B cell (primary cell): Measurements from ENCODE around the gene SRPK1. TPM values are rescaled to one million over a fixed set of nuclear protein-coding genes. Genes with fewer than 3 reads are reported as not detected.

ENCODE experiments used
- ATAC-seq: fragments of 200-7000 bp; cut with Tn5 transposase; one replicate; pipeline ENCODE4 v1.10.0; 2021; ENCODE audit warnings: low read depth, mild to moderate bottlenecking, moderate number of reproducible peaks, moderate library complexity
- CTCF ChIA-PET: fragments of 350-600 bp; sonication (Branson Sonifier 250); formaldehyde crosslinking; loops from one replicate; lab custom pipeline; 2021; ENCODE audit warnings: antibody characterized with exemption, inconsistent platforms; lab: Charles Lee
- POLR2A ChIA-PET: fragments of 350-600 bp; sonication (Branson Sonifier 250); formaldehyde crosslinking; loops from one replicate; lab custom pipeline; 2021; ENCODE audit warnings: antibody characterized with exemption; lab: Charles Lee
- DNase-seq: peaks from one replicate; pipeline ENCODE4 v3.0.0; 2013
- H2AFZ ChIP-seq: 2 replicates; pipeline ENCODE4 v1.6.1; 2012; ENCODE audit warnings: mild to moderate bottlenecking, low read depth, low read length; ENCODE audit not compliant: insufficient read depth, poor library complexity, severe bottlenecking
- H3K27ac ChIP-seq, 2 donors: 1 replicate in 1 of 2; 2 replicates in 1 of 2; pipeline ENCODE4 v1.5.1; 2012 to 2013; ENCODE audit warnings: low read length in 2 of 2, mild to moderate bottlenecking in 2 of 2, moderate library complexity in 1 of 2
- H3K27me3 ChIP-seq, 4 experiments: fragments of 200-600 bp in 1 of 4; sonication (generic) in 1 of 4; replicated peaks in 1 of 4; 1 replicate in 2 of 4; 2 replicates in 2 of 4; pipeline versions ENCODE4 v1.6.1 to v1.7.0; 2013 to 2016; ENCODE audit warnings: low read length in 3 of 4, mild to moderate bottlenecking in 2 of 4, mixed read lengths in 1 of 4, moderate library complexity in 1 of 4; ENCODE audit not compliant: insufficient read depth in 4 of 4, control insufficient read depth in 3 of 4; ENCODE audit errors: control extremely low read depth in 1 of 4
- H3K36me3 ChIP-seq, 2 experiments: replicated peaks in 1 of 2; 1 replicate in 1 of 2; 2 replicates in 1 of 2; pipeline versions ENCODE4 v1.6.1 to v1.7.1; 2013; ENCODE audit warnings: low read length in 1 of 2; ENCODE audit not compliant: insufficient read depth in 2 of 2, control insufficient read depth in 1 of 2; ENCODE audit errors: control extremely low read depth in 1 of 2, extremely low read depth in 1 of 2
- H3K4me1 ChIP-seq, 2 donors: fragments of 200-600 bp in 1 of 2; sonication (generic) in 1 of 2; 1 replicate in 1 of 2; 2 replicates in 1 of 2; pipeline versions ENCODE4 v1.5.1 to v1.6.1; 2013 to 2017; ENCODE audit warnings: low read length in 2 of 2; ENCODE audit not compliant: control insufficient read depth in 2 of 2, insufficient read depth in 2 of 2
- H3K4me2 ChIP-seq: replicated peaks from 2 replicates; pipeline ENCODE3; 2012; ENCODE audit warnings: mild to moderate bottlenecking, low read depth, low read length; ENCODE audit not compliant: poor library complexity, severe bottlenecking
- H3K4me3 ChIP-seq, 5 experiments: fragments of 200-600 bp in 1 of 5; sonication (generic) in 1 of 5; 1 replicate in 3 of 5; 2 replicates in 2 of 5; pipeline versions ENCODE4 v1.5.1 to v1.7.0; 2011 to 2016; ENCODE audit warnings: low read length in 4 of 5, mild to moderate bottlenecking in 4 of 5, low read depth in 2 of 5, control low read depth in 1 of 5, moderate library complexity in 1 of 5; ENCODE audit not compliant: insufficient read depth in 1 of 5; ENCODE audit errors: control extremely low read depth in 1 of 5, extremely low read depth in 1 of 5
- H3K79me2 ChIP-seq: fragments of 200-600 bp; sonication (generic); one replicate; pipeline ENCODE4 v1.6.0; 2016; ENCODE audit warnings: low read length; ENCODE audit not compliant: control insufficient read depth, insufficient read depth
- H3K9ac ChIP-seq: fragments of 200-600 bp; sonication (generic); 2 replicates; pipeline ENCODE4 v1.6.1; 2017; ENCODE audit warnings: mild to moderate bottlenecking, low read length, moderate library complexity
- H3K9me3 ChIP-seq, 3 donors: one replicate each; pipeline versions ENCODE4 v1.6.1 to v1.7.1; 2013; ENCODE audit warnings: low read length in 2 of 3; ENCODE audit not compliant: control insufficient read depth in 2 of 3, insufficient read depth in 1 of 3; ENCODE audit errors: control extremely low read depth in 1 of 3
- H4K20me1 ChIP-seq: 2 replicates; pipeline ENCODE4 v1.6.0; 2012; ENCODE audit warnings: mild to moderate bottlenecking, low read length; ENCODE audit not compliant: insufficient read depth, control insufficient read depth, poor library complexity, severe bottlenecking
- H3K27ac Mint-ChIP-seq: one replicate; pipeline ENCODE4 v1.8.0; 2021; ENCODE audit warnings: mixed read lengths
- H3K27me3 Mint-ChIP-seq: one replicate; pipeline ENCODE4 v1.8.0; 2021; ENCODE audit warnings: mixed read lengths
- H3K4me1 Mint-ChIP-seq: one replicate; pipeline ENCODE4 v1.8.0; 2021; ENCODE audit warnings: mixed read lengths
- H3K4me3 Mint-ChIP-seq: one replicate; pipeline ENCODE4 v1.8.0; 2021; ENCODE audit warnings: mixed read lengths
- H3K9me3 Mint-ChIP-seq: one replicate; pipeline ENCODE4 v1.8.0; 2022; ENCODE audit warnings: mixed read lengths; ENCODE audit not compliant: insufficient read depth
- EZH2 ChIP-seq: IDR thresholded peaks from 2 replicates; pipeline ENCODE4 v1.6.1; 2012; ENCODE audit warnings: borderline replicate concordance, low read depth, mild to moderate bottlenecking, moderate library complexity, low read length; ENCODE audit not compliant: insufficient read depth, poor library complexity, severe bottlenecking
- WGBS: methylation state at CpG from one replicate; pipeline ENCODE4 v1.1.5; 2013; ENCODE audit warnings: missing lambda C conversion rate; ENCODE audit not compliant: insufficient coverage; 5-methylcytosine and 5-hydroxymethylcytosine counted together
- intact Hi-C: fragments of 100-400 bp; cut with micrococcal nuclease; formaldehyde crosslinking; loops from one replicate; pipeline ENCODE4 v1.10.0; 2022
- polyA plus RNA-seq: library from polyadenylated mRNA; depleted of rRNA; stranded (reverse); fragments of >200 nt; gene quantifications from 2 replicates; pipeline ENCODE4 v1.2.3, GENCODE V29; 2012
- total RNA-seq, 2 donors: library from RNA; stranded (reverse); fragments of 120-200 nt in 1 of 2; gene quantifications; 1 replicate in 1 of 2; 2 replicates in 1 of 2; pipeline versions ENCODE4 v1.2.3 to v1.2.4, GENCODE V29; 2013 to 2022
- TF ChIP-seq, protein P1 (sequence below): fragments of 200-600 bp; IDR thresholded peaks from one replicate; pipeline ENCODE4 v1.8.0; 2022; ENCODE audit warnings: antibody characterized with exemption, mild to moderate bottlenecking

The SRPK1 gene
- total and polyA plus RNA-seq, 2 donors (not counting 1 experiment from before 2014, with no cell fraction given) = 9.7 to 53.3 TPM

DNA sequence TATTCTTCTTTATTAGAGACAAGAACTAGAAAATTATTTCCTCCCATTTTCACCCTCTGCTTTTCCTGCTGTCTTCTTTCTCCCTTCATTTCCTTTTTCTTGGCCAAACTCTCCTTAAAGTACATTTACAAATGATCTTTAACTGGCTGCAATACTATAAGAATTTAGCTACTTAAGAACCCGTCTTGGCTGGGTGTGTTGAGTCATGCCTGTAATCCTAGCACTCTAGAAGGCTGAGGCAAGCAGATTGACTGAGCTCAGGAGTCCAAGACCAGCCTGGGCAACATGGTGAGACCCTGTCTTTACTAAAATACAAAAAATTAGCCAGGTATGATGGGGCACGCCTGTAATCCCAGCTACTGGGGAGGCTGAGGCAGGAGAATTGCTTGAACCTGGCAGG lies 39.3 kb upstream of the SRPK1 start:
- no peak overlapping the region for H3K4me3 Mint-ChIP-seq
- H2AFZ ChIP-seq = no peak overlapping the region
- no peaks in the 10 kb centered on the region for H3K9me3 Mint-ChIP-seq
- H3K27ac ChIP-seq = no peak overlapping the region
- H3K9me3 ChIP-seq = no peaks in the 10 kb centered on the region
- TF ChIP-seq, protein P1, sequence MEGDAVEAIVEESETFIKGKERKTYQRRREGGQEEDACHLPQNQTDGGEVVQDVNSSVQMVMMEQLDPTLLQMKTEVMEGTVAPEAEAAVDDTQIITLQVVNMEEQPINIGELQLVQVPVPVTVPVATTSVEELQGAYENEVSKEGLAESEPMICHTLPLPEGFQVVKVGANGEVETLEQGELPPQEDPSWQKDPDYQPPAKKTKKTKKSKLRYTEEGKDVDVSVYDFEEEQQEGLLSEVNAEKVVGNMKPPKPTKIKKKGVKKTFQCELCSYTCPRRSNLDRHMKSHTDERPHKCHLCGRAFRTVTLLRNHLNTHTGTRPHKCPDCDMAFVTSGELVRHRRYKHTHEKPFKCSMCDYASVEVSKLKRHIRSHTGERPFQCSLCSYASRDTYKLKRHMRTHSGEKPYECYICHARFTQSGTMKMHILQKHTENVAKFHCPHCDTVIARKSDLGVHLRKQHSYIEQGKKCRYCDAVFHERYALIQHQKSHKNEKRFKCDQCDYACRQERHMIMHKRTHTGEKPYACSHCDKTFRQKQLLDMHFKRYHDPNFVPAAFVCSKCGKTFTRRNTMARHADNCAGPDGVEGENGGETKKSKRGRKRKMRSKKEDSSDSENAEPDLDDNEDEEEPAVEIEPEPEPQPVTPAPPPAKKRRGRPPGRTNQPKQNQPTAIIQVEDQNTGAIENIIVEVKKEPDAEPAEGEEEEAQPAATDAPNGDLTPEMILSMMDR = no peak
- TF ChIP-seq EZH2 = no peak
- H3K27me3 ChIP-seq = peaks cover 0 to 11% (median 2%) of the 10 kb centered on the region in 4 experiments
- H3K4me3 ChIP-seq = no peak overlapping the region
- no peak overlapping the region for H3K27ac Mint-ChIP-seq
- ATAC-seq = no peak
- ChIA-PET CTCF (no interaction called here), POLR2A (no interaction called here)
- no peaks in the 10 kb centered on the region for H3K79me2 ChIP-seq
- WGBS = 94% methylated on average over 2 of the region's 2 CpGs
- no peaks in the 10 kb centered on the region for H3K4me1 ChIP-seq
- no peak for DNase-seq
- intact Hi-C loops = no loop called here
- H3K4me2 ChIP-seq = no peak overlapping the region
- no peaks in the 10 kb centered on the region for H4K20me1 ChIP-seq
- peaks cover 30% of the 10 kb centered on the region for H3K27me3 Mint-ChIP-seq
- H3K36me3 ChIP-seq = no peaks in the 10 kb centered on the region
- no peaks in the 10 kb centered on the region for H3K4me1 Mint-ChIP-seq
- no peak overlapping the region for H3K9ac ChIP-seq

DNA sequence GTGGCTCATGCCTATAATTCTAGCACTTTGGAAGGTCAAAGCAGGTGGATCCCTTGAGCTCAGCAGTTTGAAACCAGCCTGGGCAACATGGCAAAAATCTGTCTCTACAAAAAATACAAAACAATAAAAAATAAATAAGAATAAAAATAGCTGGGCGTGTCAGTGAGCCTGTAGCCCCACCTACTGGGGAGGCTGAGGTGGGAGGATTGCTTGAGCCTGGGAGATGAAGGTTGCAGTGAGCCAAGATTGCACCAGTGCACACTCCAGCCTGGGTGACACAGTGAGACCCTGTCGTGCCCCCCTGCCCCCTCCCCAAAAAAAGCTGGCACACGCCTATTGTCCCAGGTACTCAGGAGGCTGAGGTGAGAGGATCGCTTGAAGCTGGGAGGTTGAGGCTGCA lies 35.1 kb upstream of the SRPK1 start:
- H3K27ac Mint-ChIP-seq = no peak overlapping the region
- Histone ChIP-seq H3K9ac (no peak overlapping the region), H4K20me1 (no peaks in the 10 kb centered on the region), H3K27ac (no peak overlapping the region), H3K4me2 (no peak overlapping the region), H3K27me3 (peaks cover 0 to 11% (median 2%) of the 10 kb centered on the region in 4 experiments), H3K79me2 (no peaks in the 10 kb centered on the region), H3K9me3 (no peaks in the 10 kb centered on the region), H3K4me1 (no peaks in the 10 kb centered on the region), H2AFZ (no peak overlapping the region), H3K4me3 (no peak overlapping the region), H3K36me3 (no peaks in the 10 kb centered on the region)
- no peak for ATAC-seq
- WGBS = 63% methylated on average over 2 of the region's 4 CpGs
- TF ChIP-seq EZH2 = no peak
- TF ChIP-seq, protein P1 = no peak
- H3K4me1 Mint-ChIP-seq = no peaks in the 10 kb centered on the region
- POLR2A ChIA-PET = no interaction called here
- intact Hi-C loops = no loop called here
- CTCF ChIA-PET = no interaction called here
- no peaks in the 10 kb centered on the region for H3K9me3 Mint-ChIP-seq
- H3K27me3 Mint-ChIP-seq = peaks cover 23% of the 10 kb centered on the region
- DNase-seq = no peak
- no peak overlapping the region for H3K4me3 Mint-ChIP-seq
